Activated T-cell treated with anti-CD3 and anti-CD28 coated beads for 24 hours (primary cell): Measurements from ENCODE around the gene AGO1.
A peak's percentile ranks its signal among the peaks of the same experiment; 100 is the strongest.
"Not testable (repeated sequence)": the region's sequence is repeated elsewhere in the genome, so short reads cannot be mapped to it uniquely, and the experiment has no call there.

Experiments
- DNase-seq: peaks from one replicate; pipeline ENCODE4 v3.0.0-alpha.2; 2020; ENCODE audit warnings: low read depth

The AGO1 gene

DNA sequence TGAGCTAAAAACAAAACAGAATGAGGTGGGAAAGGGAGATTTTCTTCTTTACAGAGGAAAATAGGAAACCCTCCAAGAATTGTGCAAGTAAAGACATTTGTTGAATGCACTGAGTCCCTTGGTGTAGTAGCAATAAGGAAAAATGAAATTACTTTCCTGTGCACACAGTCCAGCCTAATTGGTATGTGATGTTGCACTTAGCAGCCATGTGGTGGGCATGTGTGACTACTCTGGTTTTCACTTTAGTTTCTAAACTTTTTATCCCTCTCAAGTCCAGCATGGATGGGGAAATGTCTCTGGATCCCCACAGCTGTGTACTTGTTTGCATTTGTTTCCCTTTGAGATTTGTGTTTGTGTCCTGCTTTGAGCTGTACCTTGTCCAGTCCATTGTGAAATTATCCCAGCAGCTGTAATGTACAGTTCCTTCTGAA lies 40.8 kb downstream of the AGO1 start:
- no peak for DNase-seq

GRCh38 chr1:35924838-35925237 lies 41.8 kb downstream of the AGO1 start:
- no peak for DNase-seq

DNA sequence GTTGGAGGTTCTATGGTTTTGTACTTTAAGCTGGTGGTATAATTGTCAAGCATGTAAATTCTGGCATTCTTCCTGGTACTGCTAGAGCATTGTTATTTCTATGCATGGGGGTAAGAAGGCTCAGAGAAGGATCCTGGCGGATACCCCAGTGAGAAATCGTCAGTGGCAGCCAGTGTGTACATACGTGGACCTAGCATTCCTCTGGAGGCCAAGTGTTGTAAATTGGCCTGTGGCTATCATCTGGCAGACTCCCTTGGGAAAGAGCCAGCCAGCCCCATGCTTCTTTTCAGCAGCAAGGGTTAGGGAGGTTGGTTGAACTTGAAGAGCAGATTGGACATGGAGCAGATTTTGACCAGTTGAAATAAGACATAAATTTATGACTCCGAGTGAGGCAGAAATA lies 42.7 kb downstream of the AGO1 start:
- no peak for DNase-seq

DNA sequence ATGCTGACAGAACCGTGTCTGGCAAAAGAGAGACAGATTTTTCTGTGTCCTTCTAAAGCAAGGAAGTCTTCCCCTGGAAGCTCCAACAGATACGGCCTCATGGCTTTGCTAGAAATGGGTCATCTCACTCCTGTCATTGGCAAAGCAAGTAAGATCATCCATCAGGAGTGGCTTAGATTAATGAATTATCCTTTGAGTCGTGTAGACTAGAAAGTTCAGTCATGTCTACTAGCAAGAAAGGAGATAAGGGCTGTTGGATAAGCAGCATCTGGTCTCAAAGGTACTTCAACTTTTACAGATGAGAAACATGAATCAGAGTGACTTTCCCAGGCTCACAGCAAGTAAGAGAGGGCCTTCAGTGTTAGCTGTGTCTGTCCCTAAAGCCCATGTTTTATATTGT lies 44.5 kb downstream of the AGO1 start:
- DNase-seq: no peak

DNA sequence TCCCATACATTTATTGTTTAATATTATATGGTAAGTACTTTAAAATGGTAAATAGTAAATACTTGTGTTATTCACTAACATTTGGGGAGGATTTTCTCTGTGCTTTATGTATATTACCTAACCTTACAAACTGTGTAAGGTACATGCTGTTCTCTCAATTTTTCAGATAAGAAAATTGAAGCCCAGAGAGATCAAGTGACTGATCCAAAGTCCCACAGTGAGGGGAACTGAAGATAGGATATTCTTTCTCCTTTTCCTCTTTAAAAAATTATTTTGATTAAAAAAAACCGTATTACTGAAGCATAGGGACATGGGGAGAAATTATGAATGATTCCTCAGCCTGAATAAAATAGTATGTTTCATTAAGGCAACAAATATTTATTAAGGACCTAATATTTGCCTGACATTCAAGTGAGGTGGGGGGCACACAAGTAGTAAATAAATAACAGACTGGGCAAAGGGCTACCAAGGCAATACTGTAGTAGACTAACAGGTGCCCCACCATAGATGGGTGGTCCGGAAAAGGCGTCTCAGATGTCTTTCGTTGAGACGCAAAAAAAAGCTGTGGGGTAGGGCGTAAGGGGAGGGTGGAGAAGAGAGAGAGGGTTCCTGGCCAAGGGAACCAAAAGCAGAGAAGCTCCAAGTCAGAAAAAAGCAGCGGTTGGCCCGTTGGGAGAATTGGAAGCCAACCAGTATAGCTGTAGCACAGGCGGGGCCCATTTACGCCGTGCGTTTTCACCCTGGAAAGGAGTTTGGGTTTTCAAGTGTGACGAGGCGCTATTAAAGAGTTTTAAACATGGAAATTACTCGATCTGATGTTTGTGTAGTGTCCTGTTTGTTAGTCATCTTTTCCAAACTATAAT lies 47.0 kb downstream of the AGO1 start:
- DNase-seq: peak; percentile 16

- peak; percentile 88 for DNase-seq
Observed at GRCh38 chr1:35930593-35931445, 47.8 kb downstream of the AGO1 start, which contains the start of gene AGO3. AGO3 (plus strand) TSS chr1:35931105; CDS start chr1:35931427, 322 bp downstream.

- no peak for DNase-seq
Observed at GRCh38 chr1:35931446-35932157, 48.6 kb downstream of the AGO1 start.

DNA sequence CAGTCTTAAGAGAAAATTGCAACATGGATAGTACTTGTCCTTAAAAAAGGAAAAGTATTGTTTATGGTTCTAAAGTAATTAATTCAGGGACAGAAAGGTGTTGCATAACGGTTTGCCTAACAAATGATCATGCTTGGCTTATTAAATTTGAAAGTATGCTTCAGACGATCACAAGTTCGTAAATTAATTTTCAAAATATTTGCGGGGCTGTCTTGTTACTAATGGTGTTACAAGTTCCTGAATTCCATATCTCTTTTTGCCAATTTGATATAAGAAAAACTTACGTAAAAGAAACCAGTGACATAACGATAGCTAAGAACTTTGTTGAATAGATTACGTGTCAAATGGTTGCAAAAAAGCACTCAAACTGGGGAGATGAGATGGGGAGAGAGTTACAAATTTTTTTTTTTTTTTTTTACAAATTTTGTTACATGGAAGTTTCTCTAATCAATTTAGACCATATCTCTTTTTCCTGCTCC lies 49.2 kb downstream of the AGO1 start:
- DNase-seq: no peak

GRCh38 chr1:35932941-35933340 lies 49.9 kb downstream of the AGO1 start:
- DNase-seq: no peak

GRCh38 chr1:35935442-35936388 lies 52.7 kb downstream of the AGO1 start:
- DNase-seq: no peak

- no peak for DNase-seq
Observed at GRCh38 chr1:35936838-35937237, 53.8 kb downstream of the AGO1 start.

- DNase-seq: no peak
Observed at GRCh38 chr1:35939484-35939883, 56.5 kb downstream of the AGO1 start.

- no peak for DNase-seq
Observed at GRCh38 chr1:35945327-35945726, 62.3 kb downstream of the AGO1 start.

DNA sequence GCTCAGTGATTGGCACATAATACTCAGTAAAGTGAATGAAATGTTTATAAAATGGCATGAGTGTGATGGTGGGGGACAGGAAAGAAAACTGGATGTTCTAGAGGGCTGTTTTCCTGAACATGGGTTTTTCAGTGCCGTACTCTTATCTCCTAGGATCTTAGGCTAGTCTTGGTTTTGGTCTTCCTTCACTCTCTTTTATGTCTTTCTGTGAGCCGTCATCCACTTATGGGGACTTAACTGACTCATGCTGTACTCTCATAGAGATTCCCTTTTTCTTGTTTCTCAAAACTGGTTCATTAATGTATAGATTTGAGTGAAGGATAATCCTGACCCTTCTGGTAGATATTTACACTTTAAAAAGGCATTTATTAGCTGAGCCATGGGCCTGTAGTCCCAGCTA lies 64.5 kb downstream of the AGO1 start:
- DNase-seq: no peak

- no peak for DNase-seq
Observed at GRCh38 chr1:35958558-35958957, 75.5 kb downstream of the AGO1 start.

- DNase-seq: no peak
Observed at GRCh38 chr1:35959304-35959703, 76.3 kb downstream of the AGO1 start.

- DNase-seq: no peak
Observed at GRCh38 chr1:35962952-35963351, 79.9 kb downstream of the AGO1 start.

DNA sequence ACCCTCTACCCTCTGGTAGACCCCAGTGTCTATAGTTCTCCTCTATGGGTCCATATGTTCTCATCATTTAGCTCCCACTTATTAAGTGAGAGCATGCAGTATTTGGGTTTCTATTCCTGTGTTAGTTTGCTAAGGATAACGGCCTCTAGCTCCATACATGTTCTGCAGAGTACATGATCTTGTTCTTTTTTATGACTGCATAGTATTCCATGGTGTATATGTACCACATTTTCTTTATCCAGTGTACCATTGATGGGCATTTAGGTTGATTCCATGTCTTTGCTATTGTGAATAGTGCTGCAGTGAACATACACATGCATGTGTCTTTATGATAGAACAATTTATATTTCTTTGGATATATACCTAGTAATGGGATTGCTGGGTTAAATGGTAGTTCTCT lies 81.3 kb downstream of the AGO1 start:
- not testable (repeated sequence) for DNase-seq

DNA sequence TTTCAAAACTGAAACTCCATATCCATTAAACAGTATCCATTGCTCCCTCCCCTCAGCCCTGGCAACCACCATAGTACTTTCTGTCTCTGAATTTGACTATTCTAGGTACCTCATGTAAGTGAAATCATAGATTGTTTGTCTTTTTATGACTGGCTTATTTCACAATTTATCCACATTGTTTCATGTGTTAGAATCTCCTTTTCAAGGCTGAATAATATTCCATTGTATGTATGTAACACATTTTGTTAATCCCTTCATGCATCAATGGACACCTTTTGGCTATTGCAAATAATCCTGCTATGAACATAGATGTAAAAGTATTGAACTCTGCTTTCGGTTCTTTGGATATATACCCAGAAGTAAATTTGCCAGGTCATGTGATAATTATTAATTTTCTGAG lies 85.4 kb downstream of the AGO1 start:
- DNase-seq: no peak

DNA sequence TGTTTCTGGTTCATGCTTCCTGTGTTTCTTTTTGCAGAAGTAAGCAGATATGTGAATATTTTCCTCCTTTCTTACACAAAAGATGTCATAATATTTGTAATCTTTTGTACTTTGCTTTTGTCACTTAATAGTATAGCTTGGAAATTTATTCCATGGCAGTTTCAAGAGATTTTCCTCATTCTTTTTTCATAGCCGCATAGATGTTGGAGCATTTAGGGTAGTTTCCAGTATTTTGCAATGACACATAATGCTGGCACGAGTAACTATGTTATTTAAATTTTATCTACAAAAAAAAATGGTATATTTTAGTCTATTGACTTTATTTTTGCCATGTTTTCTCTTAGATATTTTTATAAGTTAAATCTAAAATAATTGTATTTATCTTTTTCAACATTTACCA lies 88.6 kb downstream of the AGO1 start:
- DNase-seq: no peak

DNA sequence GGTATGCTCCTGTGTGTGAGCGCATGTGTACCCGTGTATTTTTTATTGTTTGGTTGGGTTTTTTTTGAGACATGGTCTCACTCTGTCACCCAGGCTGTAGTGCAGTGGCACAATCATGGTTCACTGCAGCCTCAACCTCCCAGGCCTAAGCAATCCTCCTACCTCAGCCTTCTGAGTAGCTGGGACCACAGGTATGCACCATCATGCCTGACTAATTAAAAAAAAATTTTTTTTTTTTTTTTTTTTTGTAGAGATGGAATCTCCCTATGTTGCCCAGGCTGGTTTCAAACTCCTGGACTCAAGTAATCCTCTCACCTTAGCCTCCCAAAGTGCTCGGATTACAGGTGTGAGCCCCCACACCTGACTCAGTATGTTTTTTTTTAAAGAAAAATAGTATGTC lies 89.6 kb downstream of the AGO1 start:
- DNase-seq: not testable (repeated sequence)
